ENCODE results near the gene MRPL36.

DNA sequence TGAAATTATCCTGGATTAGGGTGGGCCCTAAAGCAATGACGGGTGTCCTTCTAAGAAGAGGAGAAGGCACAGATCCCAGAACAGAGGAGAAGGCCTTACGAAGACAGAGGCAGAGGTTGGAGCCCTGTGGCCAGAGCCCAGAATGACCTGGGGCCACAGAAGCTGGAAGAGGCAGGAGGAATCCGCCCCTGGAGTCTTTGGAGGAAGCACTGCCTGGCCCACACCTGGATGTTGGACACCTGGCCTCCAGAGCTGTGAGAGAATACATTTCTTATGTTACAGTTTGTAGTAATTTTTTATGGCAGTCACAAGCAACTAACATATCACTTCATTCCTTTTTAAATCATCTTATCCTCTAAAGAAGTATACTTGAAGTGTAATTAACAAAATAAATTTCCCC is 8.5 kb downstream of the MRPL36 start:
- TF ChIP-seq POLR2A (IDR thresholded peaks at IDR 0.05) (no peak), CTCF (IDR thresholded peaks at IDR 0.05) (no peak)
